ENCODE measurements around the gene GPR55.

DNA sequence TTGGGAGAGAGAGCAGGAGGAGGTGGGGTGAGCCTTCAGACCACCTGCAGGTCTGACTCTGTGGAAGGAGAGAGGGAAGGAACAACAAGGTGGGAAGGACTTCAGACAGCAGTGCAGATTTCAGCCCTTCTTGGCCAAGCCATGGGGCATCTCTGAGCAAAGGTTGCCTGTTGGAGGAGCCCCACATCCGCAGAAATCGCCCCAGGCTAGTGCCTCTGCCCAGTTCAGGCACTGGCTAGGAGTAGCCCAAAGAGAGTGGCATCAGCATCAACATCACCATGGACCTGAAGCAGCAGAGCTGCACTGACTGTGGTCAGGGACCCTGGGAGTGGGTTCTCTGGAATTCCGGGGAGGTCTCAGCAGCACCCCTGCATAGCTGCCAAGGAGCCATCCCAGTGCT lies 10.2 kb downstream of the GPR55 start:
- no peak for TF ChIP-seq POLR2AphosphoS5 (IDR thresholded peaks at IDR 0.05)
- TF ChIP-seq, protein P1, sequence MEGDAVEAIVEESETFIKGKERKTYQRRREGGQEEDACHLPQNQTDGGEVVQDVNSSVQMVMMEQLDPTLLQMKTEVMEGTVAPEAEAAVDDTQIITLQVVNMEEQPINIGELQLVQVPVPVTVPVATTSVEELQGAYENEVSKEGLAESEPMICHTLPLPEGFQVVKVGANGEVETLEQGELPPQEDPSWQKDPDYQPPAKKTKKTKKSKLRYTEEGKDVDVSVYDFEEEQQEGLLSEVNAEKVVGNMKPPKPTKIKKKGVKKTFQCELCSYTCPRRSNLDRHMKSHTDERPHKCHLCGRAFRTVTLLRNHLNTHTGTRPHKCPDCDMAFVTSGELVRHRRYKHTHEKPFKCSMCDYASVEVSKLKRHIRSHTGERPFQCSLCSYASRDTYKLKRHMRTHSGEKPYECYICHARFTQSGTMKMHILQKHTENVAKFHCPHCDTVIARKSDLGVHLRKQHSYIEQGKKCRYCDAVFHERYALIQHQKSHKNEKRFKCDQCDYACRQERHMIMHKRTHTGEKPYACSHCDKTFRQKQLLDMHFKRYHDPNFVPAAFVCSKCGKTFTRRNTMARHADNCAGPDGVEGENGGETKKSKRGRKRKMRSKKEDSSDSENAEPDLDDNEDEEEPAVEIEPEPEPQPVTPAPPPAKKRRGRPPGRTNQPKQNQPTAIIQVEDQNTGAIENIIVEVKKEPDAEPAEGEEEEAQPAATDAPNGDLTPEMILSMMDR (IDR thresholded peaks at IDR 0.05; ENCODE audit: poor library complexity, severe bottlenecking): no peak
- TF ChIP-seq, protein P2, sequence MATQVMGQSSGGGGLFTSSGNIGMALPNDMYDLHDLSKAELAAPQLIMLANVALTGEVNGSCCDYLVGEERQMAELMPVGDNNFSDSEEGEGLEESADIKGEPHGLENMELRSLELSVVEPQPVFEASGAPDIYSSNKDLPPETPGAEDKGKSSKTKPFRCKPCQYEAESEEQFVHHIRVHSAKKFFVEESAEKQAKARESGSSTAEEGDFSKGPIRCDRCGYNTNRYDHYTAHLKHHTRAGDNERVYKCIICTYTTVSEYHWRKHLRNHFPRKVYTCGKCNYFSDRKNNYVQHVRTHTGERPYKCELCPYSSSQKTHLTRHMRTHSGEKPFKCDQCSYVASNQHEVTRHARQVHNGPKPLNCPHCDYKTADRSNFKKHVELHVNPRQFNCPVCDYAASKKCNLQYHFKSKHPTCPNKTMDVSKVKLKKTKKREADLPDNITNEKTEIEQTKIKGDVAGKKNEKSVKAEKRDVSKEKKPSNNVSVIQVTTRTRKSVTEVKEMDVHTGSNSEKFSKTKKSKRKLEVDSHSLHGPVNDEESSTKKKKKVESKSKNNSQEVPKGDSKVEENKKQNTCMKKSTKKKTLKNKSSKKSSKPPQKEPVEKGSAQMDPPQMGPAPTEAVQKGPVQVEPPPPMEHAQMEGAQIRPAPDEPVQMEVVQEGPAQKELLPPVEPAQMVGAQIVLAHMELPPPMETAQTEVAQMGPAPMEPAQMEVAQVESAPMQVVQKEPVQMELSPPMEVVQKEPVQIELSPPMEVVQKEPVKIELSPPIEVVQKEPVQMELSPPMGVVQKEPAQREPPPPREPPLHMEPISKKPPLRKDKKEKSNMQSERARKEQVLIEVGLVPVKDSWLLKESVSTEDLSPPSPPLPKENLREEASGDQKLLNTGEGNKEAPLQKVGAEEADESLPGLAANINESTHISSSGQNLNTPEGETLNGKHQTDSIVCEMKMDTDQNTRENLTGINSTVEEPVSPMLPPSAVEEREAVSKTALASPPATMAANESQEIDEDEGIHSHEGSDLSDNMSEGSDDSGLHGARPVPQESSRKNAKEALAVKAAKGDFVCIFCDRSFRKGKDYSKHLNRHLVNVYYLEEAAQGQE (IDR thresholded peaks at IDR 0.05; ENCODE audit: borderline replicate concordance): no peak
- TF ChIP-seq EP300 (conservative IDR thresholded peaks at IDR 0.05; ENCODE audit: poor library complexity, severe bottlenecking): no peak
- no peak for TF ChIP-seq TAF1 (IDR thresholded peaks at IDR 0.05; ENCODE audit: low read depth)

Measured in neural cell (in vitro differentiated cells).